GM21576 (cell line): ENCODE data around the gene PTPRR.

Source experiments
- ATAC-seq: cut with Tn5 transposase; IDR thresholded peaks from one replicate; pipeline ENCODE4 v1.9.1; 2021; ENCODE audit warnings: mild to moderate bottlenecking, moderate library complexity; ENCODE audit not compliant: unreplicated experiment

The PTPRR gene

DNA sequence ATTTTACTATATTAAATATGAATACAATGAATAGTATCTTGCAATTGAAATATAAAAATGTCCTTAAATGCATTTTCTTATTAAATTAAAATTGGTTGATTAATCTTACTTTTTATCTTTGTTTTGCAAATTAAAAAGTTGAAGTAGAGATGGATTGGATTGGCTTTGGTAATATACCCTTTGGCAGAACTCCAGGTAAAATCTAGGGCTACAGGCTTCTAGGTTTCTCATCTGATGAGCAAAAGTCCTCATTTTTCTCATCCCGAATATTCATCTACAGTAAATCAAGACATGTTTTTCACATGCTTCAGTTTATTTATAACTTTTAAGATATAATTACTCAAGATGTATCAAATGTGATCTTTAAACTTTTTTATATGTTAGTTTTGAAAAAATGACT, 2.2 kb downstream of the PTPRR start:
- no peak for ATAC-seq

DNA sequence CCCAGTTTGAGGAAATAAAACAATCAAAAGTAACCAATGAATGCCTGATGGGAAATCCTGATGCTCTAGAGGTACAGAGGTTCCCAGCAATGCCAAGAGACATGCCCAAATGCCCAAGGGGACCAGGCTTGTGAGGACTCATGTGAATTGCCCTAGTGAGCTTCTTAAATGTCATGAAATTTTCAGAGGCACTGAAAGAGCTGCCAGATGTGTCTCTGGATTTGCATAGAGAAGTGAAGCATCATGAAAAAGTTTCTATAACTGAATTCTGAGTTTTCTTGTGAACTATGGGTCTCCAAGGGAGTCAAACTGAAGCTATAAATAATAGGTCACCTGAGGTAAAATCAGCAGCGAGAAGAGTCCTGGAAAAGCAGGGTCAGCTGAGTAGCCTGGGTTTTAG, 9.9 kb downstream of the PTPRR start:
- no peak for ATAC-seq

DNA sequence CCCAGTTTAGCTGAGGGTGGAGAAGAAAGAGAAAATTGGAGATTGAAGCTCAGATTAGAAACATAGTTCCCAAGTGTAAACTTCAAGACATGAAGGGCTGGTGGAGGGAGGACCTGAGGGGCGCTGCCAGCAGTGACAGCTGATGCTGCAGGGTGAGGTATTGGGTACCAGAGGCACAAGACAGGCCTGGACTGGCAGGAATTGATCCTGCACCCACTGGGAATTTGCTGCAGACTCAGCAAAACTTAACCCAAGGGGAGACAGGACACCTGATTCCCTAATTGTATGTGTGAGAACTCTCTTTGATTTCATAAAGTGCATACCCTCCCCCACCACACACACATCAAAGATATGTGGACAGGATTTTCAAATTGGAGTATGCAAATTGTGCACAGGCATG, 11.6 kb downstream of the PTPRR start:
- no peak for ATAC-seq

DNA sequence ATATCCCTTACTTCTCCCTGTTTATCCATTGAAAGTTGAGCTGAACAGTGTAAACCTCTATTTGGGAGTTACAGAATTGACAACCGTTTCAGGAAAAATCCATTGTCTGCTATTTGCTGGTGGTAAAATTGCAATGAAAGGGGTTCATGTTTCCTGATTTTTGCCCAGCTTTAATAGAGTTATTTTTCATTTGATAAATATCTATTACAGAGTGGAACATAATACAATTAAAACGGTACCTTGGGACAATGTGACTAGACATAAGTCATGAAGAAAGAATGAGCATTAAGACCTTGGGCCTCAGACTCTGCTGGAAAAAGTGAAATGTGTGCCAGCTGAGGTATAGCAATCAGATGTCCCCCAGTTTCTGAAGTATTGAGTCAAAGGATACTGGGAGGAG, 13.1 kb downstream of the PTPRR start:
- ATAC-seq = no peak

DNA sequence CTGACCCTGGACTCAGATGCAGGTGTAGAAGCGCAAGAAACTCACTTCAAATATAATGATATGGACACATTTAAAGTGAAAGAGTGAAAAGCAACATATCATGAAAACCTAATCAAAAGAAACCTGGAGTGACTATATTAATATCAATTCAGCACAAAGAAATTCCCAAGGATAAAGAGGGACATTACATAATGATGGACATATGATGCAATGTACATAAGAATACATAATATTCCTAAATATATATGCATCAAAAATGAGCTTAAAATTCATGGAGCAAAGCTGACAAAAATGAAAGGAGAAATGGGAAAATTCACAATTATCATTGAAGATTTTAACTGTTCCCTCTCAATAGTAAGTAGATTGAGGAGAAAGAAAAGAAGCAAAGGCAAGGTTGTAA, 24.6 kb downstream of the PTPRR start:
- ATAC-seq = no peak

DNA sequence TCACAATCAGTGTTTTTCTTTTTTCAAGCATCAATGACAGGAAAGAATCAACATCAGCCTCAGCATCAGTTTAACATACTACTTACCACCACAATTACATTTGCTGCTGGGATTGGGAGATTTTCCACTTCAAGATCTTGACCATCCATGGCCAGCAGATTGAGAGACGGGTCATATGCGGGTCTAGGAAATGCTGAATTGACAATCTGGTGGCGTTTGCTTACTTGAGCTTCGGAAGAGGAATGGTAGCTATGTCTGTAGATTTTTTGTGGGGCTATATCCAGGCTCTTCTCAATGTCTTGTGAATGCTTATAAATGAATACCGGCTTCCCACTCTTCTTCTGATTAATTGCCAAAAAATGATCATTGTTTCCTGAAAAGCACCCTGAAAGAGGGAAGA, 27.9 kb downstream of the PTPRR start:
- ATAC-seq = no peak

DNA sequence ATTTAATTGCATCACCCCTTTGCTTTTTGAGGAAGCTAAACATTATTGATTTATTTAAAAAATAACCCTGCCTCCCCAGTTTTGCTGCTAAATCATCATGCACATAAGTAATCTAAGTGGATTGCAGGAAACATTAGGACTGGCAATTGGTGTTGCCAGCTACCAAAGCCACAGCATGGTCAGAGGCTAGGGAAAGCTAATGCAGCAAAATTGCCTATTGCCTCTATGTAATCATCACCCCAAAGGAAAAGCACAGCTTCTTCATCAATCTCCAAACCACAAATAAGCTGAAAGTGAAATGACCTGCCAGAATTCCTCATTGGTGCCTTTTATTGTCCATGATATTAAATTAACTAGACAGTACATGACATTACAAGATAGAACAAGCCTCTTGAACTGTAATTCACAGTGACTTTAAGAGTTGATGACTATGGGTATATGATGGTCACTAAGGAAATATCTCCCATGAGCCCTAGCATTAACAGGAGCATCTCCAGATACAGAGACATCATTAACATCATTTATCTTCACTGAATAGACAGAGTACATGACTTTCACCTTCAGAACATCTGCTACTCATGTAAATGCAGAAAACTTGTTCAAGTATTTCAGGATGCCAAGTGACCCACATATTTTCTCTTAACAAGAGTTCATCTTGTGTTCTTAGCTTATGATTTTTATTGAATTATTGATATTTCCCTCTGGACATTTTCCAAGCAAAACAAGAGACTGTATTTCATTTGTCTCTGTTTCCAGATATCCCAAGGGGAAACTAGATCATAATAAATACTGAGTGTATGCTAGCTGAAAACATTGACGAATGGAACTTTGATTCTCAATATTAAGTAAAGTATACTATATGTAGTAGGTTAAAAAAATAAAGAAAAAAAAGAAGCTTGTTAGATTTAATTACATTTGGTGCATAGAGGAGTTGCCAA, 29.4 kb downstream of the PTPRR start:
- no peak for ATAC-seq

DNA sequence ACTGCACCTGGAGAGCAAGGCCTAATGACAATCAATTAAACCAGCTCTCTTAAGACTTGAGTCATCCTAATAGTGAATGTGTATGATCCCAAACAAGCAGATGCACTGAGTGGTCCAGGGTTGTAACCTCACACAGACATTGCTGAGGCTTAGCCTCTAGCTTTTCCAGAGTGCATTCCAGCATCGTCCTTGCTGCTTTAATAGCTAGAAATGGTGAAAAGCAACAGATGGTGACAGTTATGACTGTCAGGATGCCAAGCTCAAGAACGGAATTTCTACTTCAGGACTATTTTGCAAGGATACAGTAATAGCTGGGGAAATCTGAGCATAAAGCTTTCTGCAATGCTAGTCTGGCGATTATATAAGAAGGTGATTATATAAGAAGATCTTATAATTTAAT, 34.6 kb downstream of the PTPRR start:
- no peak for ATAC-seq

DNA sequence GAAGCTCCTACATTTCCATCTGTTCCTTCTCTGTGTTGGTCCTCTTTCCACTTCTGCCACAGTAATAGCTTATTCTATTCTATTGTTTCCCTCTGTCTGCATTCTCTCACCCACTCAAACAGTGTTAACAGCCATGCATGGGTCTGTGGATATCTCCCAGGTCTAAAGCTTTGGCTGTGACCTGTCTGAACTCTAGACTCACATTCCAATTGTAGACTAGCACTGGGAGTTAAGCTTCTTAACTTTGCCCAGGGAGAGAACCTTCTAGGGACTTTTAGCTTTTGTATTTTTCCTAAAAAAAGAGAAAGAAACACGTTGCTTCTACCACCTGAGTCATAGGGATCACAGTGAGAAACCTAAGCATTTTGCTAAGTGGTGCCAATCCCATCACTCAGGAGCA, 36.7 kb downstream of the PTPRR start:
- ATAC-seq = no peak

DNA sequence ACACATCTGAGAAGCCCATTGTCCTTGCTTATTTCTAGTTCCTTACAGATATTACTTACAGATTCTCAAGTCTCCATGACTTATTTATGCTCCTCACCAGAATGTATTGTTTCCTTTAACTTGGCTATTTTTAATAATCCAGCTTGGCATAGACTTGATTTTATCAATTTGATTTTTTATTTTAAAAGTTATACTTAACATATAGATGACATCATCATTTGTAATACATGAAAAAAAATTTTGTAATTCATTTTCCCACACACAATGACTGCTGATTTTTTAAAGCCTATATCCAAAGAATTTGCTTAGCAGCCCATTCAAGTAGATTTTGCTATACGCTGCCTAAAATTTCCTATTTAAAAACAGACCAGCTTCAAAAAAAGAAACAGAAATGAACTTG, 39.8 kb downstream of the PTPRR start:
- no peak for ATAC-seq

DNA sequence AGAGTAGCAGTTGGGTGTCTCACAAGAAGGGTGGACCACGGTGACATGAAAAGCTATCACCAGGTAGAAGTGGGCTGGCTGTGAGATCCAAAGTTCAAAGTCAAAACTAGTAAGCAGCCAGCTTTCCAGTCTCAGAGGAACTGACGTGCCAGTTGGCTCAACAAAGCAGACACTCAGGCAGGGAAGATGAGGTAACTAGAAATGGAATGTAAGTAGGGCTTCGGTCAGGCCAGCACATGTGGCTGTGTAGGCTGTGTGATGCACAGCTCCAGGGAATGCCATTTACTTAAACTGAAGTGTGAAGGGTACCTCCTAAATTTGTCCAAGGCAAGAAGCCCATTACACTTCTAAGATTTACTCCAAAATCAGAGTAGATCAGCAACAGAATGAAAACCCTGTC, 43.6 kb downstream of the PTPRR start:
- no peak for ATAC-seq

DNA sequence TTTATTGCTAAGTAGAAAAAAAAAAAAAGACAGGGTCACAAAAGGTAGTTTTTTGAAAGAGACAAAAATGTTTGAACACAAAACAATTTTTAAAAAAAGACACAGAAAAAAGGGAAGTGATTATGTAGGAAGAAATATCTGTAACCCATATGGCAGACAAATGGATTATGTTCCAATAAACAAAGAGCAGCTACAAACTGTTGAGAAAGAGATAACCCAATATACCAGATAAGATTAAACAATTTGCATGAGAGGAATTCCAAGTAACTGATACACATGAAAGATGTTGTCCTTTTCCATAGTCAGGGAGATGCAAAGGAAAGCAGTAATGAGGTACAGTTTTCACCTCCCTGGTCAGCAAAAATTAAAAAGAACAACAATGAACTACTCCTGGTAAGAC, 44.9 kb downstream of the PTPRR start:
- ATAC-seq = no peak

DNA sequence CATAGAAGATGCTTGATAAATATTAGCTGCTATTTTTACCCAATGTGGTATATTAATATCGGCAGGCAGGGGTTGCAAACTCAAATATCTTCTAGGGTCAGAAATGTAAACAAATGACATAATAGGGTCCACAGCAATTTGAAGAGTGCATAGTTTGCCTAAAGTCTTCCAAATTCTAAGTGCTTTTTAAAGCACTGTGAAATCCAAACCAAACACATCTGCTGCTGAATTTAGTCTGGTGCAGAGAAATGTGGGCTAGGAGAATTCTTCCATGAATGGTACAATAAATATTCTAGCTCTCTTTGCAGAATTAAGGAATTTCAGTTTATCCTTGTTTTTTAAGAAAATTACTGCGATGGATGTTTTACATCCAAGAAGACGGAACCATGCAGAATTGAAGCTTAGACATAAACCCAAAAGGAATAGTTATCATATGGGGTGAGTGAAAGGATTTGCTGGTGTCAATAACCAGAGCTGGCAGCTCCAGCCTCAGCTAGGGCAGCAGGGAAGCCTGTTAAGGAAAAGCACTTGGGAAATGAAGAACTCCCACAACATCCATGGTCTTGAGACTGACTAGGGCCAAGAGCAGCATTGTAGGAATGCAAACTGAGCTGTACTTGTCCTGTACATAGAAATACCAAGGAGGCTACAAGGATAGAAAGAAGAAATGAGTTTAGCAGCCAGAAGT, 65.5 kb downstream of the PTPRR start:
- no peak for ATAC-seq

DNA sequence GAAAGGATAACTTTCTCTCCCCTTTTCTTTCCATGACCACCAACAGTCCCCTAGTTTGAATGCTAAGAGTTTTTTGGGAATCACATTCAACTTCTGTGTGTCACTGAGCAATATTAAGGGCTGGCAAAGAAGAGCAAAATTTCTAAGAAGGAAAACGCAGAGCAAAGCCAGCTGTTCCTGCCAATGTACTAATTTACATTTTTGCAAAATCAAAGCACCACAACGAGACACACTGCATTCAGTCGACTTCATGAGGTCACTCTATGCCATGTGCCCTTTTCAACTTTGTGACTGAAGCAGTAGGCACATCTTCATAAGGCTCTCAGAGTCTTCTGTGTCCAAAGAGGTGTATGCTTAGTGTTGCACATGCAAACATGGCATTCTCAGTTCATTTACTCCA, 66.4 kb downstream of the PTPRR start:
- no peak for ATAC-seq

DNA sequence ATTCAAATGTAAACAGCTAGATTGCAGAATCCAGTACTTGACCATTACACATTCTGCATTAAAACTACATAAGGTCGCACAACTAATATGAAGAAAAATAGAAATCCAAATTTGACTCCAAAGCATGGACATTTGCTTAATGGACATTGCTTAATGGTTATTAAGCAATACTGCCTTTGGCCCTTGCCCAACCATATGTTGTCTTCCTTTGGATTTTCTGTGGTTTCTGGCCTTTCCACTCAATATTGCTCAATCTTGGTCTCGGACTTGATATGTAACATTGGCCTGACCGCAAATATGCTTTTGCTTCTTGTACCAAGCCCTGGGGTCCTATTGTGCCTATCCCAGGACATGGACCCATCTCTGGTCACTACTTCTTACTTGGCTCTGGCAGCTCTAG, 67.2 kb downstream of the PTPRR start:
- no peak for ATAC-seq

DNA sequence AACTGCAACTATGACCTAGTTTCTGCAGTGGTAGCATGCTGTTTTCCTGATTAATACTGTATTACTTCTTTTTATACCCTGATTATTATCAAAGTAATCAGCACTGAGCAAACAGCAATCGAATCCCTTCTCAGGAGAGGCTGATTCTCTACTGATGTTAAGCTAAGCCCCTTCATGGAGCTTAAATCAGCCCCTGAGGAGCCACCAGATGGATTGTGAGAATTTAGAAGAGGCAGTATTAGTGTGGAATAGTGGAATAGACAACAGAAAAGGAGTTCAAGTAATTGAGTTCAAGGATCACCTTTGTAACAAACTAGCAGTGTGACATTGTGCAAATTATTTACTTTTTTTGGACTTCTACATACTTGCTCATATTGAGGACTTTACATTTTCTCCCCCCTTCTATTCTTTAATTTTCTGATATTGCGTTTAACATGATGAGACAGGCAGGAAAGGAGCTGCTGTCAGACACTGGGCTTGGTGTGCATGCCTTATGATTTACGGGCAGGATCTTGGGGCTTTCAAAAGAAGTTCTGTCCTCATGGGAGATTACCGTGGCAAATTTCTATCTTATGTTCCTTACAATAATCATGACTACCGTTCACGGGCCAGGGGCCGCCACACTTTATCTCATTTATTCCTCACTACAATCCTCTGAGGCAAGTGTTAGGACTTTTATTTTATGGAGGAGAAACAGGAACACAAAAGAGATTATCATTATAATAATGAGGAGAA, 68.0 kb downstream of the PTPRR start:
- ATAC-seq = no peak

DNA sequence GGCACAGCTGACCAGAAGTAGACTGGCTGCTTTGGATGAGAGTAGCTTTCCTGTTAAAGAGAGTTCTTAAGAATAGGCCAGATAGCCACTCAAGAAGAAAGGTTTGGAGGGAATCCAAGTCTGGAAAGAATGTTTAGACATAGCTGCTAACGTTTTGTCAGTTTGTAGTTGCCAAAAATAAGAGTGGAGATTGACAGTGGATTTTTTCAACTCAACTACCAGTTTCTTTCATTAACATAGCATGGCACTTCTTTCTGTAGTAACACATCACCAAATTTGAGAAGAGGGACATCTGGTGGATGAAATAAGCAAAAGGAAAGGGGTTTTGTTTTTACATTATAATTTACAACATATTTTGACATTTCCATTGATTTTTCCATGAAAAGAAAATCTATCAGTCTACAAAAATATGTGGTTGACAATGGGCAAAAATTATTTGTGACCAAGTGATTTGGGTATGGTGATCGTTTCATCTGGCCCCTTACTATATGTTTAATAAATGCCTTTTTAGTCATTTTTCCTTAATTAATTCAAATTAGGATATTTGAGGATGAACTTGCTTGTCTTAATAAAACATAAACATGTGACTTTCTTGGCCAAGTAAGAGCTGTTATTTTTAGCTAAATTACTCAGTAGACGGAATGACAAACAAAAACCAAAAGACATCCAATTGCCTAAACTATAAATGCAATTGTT, 71.1 kb downstream of the PTPRR start:
- no peak for ATAC-seq

DNA sequence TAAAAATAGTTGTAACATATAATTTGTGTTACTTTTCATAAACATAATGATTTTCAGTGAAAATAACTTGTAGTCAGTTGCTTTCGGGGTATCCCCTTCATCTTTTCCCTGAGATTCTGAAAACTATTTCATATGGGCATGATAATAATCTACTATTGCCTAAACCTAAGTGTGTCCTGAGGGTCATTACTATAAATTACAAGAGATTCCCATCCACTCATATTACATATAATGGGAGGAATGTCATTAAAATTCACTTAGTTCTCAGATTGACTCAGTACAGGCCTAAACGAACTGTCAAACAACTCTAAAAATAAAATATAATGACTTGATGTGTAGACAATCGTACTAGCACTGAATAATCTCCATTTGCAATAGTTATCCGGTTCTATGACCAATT, 72.7 kb downstream of the PTPRR start:
- no peak for ATAC-seq

DNA sequence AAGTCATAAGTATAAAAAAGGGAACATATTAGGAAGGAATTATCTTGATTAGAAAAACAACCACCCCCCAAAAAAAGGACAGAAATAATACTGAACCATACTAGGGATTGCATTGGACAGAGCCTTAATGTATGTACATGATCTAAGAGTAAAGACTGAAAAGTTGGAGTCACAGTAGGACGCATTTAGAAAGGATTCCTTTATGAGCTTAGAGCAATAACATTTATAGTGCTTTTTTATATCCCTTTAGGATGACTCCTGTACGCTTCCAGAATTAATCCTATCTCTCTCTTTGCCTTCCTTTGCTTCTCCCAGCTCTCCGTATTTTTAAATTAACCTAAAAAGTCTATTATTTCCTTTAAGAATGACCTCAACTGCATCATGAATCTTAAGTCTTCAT, 75.3 kb downstream of the PTPRR start:
- ATAC-seq = no peak

DNA sequence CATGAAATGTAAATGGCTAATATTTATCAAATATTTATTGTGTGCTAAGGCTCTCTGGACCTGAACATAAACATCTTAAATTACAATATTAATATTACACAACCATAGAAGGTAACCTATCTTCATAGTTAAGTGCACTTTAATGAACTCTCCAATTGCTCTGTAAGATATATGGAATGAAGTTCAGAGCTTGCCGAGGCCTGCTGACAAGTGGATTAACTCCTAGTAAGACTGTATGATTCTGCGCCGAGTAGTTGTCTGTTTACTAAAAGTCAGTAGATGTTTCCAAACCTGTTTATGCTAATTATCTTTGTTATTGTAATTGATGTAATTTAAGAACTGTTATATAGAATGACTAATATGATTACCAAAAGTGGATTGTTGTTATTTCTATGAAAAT, 77.2 kb downstream of the PTPRR start:
- no peak for ATAC-seq

DNA sequence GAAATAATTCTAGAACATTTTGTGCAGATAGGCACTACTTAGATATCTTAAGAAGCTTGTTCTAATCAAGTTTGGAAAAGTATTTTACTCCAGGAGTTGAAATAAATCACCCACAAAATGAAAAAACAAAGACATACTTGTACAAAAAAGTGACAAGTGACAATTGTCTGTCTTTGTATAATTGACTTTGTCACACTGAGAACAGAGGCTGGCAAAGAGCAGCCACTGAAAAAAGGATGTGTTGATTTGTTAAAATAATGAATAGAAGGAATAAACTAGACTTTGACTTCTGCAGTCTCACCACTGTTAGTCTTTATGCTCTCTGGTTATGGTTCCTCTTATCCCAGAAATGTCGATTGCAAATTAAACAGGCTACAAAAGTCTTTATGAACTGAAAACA, 77.6 kb downstream of the PTPRR start:
- no peak for ATAC-seq
